Measurements from ENCODE around the gene RALGAPA2. TPM values are rescaled to one million over a fixed set of nuclear protein-coding genes. Genes with fewer than 3 reads are reported as not detected.

The RALGAPA2 gene
- total RNA-seq, 4 donors from 2014 or later: 13.3 to 29.8 (median 23.6) TPM

DNA sequence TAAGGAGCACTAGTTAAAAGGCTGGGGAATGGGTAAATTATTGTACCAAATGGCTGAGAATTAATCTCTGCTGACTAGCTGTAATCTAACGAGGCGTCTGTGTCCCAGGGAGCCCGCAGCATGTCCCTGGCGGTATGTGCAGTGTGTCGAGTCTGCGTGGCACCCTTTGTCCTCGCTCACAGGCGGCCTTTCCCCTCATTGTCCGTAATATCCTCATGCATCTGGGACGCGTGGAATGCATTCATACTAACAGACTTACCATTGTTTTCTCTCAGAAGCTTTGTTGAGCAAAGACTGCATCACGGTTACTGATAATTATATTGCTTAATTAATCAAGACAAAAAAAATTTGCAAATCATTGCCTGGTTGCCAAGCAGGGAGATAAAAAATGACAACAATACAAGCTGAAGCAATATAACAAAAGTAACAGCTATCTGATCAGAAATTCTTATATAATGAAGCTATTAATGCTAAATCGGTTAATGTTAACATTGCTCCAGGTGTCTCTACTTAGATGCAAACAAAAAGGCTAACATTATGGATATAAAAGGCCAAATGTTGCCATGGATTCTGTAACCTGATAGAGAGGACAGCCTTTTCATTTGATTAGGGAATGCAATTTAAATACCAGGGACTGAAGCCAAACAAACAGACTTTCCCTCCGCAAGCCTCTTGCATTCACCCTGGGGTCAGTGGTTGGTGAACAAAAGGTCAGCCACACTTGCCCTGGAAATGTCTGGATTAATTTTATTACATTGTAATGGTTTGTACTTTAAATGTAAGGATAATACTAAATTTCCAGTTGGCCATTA, 219.7 kb downstream of the RALGAPA2 start:
- no peaks in the 10 kb centered on the region for H3K27me3 ChIP-seq
- H3K4me3 ChIP-seq: no peak overlapping the region
- H3K27ac ChIP-seq: no peak overlapping the region
- intact Hi-C loops (cut with DNase I): no loop called here
- H3K4me1 ChIP-seq: no peaks in the 10 kb centered on the region
- TF ChIP-seq POLR2A (IDR thresholded peaks at IDR 0.05): no peak
- no peak for TF ChIP-seq CTCF (IDR thresholded peaks at IDR 0.05)
- no peaks in the 10 kb centered on the region for H3K9me3 ChIP-seq
- WGBS, 2 donors: 87 to 89% methylated on average over 14 of the region's 14 CpGs
- no peak for DNase-seq
- peaks cover 0 to 79% (median 0%) of the 10 kb centered on the region in 3 donors for H3K36me3 ChIP-seq

DNA sequence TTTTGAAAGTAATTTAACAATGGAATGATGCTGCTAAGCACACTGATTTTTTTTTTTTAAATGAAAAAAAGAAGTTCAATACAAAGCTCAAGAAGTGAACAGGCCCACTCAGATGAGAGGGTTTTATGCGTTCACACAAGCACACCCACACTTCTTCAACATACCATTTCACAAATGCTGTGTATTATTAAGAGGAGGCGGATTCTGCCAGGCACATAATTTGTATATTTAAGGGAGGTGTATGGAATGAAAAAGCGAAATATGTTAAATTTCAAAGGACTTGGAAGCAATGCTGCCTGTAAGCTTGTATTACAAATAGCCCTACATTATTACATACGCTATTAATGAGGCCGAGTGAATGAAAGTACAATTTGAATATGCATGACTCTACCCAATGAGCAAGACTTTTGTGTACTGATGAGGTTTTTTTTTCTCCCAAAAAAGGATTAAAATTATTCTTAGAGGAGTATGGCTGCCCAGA, 220.6 kb downstream of the RALGAPA2 start:
- Histone ChIP-seq H3K9me3 (no peaks in the 10 kb centered on the region), H3K36me3 (peaks cover 0 to 79% (median 0%) of the 10 kb centered on the region in 3 donors), H3K27me3 (no peaks in the 10 kb centered on the region), H3K4me3 (no peak overlapping the region), H3K4me1 (no peaks in the 10 kb centered on the region), H3K27ac (no peak overlapping the region)
- DNase-seq: no peak
- no peak for TF ChIP-seq POLR2A (IDR thresholded peaks at IDR 0.05)
- TF ChIP-seq CTCF (IDR thresholded peaks at IDR 0.05): no peak
- intact Hi-C loops (cut with DNase I): no loop called here
- WGBS, 2 donors: 92 to 95% methylated on average over 5 of the region's 5 CpGs

GRCh38 chr20:20491110-20491783, 221.2 kb downstream of the RALGAPA2 start:
- DNase-seq: no peak
- Histone ChIP-seq H3K27ac (no peak overlapping the region), H3K9me3 (no peaks in the 10 kb centered on the region), H3K27me3 (no peaks in the 10 kb centered on the region), H3K4me3 (no peak overlapping the region), H3K4me1 (no peaks in the 10 kb centered on the region), H3K36me3 (peaks cover 0 to 77% (median 0%) of the 10 kb centered on the region in 3 donors)
- TF ChIP-seq POLR2A (IDR thresholded peaks at IDR 0.05) (no peak), CTCF (IDR thresholded peaks at IDR 0.05) (no peak)
- intact Hi-C loops (cut with DNase I): no loop called here
- 76 to 81% methylated on average over 5 of the region's 5 CpGs for WGBS, 2 donors

DNA sequence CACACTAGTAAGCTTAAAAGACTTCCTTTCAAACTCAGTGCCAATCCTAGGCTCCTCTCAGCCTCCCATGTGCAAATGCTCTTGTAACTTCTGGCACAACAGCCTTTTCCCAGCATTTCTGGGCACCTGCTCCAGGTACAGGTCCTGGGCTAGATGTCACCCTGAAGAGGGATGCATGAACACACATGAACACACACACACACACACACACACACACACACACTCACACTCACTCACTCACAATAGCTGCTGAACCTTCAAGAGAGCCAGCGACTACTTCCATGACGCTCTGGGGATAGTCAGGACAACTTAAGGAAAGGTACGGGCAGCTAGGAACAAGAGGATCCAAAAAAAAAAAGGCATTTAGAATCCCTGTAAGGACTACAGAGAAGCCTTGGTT, 221.8 kb downstream of the RALGAPA2 start:
- no peak for TF ChIP-seq CTCF (IDR thresholded peaks at IDR 0.05)
- TF ChIP-seq POLR2A (IDR thresholded peaks at IDR 0.05): no peak
- 94 to 97% methylated on average over 3 of the region's 3 CpGs for WGBS, 2 donors
- intact Hi-C loops (cut with DNase I): no loop called here
- no peaks in the 10 kb centered on the region for H3K4me1 ChIP-seq
- no peak overlapping the region for H3K27ac ChIP-seq
- no peaks in the 10 kb centered on the region for H3K9me3 ChIP-seq
- peaks cover 0 to 71% (median 0%) of the 10 kb centered on the region in 3 donors for H3K36me3 ChIP-seq
- no peak overlapping the region for H3K4me3 ChIP-seq
- H3K27me3 ChIP-seq: no peaks in the 10 kb centered on the region
- DNase-seq: no peak
